Measurements from ENCODE around the gene TAOK3.
"Not testable (repeated sequence)": the region's sequence is repeated elsewhere in the genome, so short reads cannot be mapped to it uniquely, and the experiment has no call there.

The TAOK3 gene

DNA sequence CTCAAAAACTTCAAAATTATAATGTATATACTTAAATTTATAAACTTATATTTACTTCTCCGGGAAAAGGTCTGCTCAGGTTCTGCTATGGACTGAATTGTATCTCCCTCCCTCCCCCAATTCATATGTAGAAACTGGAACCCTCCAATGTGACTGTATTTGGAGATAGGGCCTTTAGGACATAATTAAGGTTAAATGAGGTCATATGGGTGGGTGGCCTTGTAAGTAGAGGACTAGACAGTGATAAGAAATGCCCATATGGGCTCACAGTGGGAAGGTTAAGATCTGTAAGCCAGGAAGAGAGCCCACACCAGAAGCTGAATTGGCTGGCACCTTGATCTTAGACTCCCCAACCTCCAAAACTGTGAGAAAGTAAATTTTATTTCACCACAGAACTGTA lies 84.5 kb downstream of the TAOK3 start:
- DNase-seq = no peak

DNA sequence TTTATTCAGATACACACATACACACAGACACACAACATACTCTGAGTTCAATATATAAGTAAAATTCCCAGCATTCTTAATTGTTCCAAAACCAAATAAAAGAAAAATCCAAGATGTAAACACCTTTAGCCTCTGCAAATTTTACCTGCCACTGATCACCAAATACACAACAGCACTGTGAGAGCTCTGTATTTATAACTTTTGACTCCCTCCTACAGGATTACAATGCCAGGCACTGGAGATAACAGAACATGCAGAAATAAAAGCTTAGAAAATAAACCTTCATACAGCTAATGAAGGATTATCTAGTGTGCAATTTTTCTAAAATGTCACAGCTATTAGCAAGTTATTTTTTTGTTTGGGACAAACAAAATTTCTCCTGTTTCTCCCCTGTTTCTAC lies 85.0 kb downstream of the TAOK3 start:
- DNase-seq = no peak

DNA sequence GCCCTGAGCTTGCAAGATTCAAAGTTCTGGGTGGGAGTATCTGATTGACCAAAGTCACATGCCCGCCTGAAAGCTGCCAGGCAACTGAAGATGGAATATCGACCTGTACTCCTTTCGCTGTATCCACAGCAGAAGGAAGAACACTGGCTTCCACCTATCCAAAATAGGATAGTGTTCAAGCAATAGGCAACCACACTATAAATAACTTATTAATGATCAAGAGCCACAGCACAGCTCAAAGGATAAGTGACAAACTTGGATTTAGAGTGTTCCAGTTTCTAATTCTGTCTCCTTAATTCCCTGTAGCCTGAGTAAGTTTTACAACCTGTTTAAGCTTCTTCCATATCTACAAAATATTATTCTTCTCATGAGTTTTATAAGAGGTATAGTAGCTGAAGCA lies 89.9 kb downstream of the TAOK3 start:
- DNase-seq = no peak

DNA sequence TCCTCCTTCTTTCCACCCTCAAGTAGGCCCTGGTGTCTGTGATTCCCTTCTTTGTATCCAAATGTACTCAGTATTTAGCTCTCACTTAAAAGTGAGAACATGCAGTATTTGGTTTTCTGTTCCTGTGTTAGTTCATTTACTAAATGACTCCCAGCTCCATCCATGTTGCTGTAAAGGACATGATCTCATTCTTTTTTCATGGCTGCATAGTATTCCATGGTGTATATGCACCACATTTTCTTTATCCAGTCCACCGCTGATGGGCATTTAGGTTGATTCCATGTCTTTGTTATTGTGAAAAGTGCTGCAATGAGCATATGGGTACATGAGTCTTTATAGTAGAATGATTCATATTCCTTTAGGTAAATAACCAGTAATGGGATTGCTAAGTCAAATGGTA lies 94.4 kb downstream of the TAOK3 start:
- not testable (repeated sequence) for DNase-seq

DNA sequence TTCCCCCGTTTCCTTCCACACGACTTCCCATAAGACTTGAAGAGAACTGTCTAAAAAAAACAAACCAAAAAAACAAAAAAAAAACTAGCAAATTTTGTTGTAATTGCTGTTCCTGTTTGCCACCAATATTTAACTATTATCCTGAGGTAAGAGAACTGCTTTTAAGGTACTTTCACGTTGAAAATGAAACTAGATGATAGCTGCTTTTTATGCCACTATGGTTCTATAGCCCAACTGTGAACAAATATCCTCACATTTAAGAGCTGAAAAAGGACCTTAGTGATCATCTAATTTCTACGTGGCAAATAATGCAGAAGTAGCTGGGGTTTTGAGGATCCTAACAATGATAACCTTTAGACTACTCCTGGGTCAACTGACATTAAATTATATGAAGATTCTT lies 98.6 kb downstream of the TAOK3 start:
- DNase-seq = no peak

DNA sequence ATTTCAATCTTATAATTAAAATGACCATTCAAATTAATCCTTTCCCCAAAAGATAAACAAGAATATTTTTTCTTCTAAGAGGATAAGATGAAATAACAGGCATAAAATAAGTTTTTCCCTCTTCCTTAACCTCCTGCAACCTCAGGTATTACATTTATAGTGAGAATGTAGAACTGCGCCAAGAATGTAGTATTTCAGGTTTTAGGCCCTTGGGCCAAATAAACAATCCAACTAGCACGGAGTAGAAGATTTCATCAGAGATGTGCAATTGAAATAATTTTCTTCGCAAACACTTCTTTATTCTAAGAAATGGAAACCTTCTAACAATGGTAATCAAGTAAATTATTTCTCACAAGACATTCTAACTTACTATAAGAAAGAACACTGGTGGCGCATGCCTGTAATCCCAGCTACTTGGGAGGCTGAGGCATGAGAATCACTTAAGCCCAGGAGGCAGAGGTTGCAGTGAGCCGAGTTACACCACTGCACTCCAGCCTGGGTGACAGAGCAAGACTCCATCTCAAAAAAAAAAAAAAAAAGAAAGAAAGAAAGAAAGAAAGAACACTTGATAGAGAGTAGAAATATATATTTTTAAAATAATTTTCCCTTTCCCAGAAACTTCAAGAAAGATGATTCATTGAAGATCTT lies 100.8 kb downstream of the TAOK3 start:
- no peak for DNase-seq

DNA sequence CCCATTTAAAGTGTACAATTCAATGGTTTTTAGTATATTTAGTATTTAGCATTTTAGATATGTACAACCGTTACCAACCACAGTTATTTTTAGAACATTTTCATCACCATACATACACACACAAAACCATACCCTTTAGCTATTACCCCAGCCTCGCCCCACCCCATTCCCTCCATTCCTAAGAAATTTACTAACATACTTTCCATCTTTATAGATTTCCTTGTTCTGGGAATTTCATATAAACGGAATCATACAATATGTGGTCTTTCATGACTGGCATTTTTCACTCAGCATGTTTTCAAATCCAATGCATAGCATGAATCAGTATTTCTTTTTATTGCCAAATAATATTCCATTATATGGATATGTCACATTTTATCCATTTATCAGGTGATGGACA lies 101.5 kb downstream of the TAOK3 start:
- DNase-seq = no peak

DNA sequence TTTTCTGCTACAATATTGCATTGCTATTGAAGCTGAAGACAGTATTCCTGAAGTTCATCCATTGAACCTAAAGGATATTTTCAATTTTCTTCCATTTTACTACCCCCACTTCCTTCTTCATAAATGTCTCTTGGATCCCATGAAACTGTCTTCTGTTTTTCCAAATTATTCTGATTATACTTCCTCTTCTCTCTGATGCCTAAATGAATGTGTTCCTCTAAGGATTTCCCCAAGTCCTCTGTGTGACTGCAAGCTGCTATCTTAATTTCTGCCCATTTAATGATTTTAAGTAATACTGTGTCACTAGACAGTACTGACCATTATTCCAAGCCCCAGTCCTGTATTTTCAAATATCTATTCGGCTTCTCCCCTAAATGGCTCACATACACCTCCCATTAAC lies 102.9 kb downstream of the TAOK3 start:
- DNase-seq = no peak

DNA sequence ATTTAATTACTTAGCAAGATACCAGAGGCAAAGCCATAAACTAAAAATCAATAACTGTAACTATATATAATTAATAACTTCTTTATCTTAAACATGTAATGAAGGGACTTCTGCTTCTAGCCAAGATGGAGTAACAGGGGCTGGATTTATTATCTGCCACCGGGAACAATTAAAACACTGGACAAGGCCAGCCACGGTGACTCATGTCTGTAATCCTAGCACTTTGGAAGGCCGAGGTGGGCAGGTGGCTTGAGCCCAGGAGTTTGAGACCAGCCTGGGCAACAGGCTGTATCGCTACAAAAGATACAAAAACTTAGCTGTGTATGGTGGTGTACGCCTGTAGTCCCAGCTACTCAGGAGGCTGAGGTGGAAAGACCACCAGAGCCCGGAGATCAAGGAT lies 113.6 kb downstream of the TAOK3 start:
- no peak for DNase-seq

DNA sequence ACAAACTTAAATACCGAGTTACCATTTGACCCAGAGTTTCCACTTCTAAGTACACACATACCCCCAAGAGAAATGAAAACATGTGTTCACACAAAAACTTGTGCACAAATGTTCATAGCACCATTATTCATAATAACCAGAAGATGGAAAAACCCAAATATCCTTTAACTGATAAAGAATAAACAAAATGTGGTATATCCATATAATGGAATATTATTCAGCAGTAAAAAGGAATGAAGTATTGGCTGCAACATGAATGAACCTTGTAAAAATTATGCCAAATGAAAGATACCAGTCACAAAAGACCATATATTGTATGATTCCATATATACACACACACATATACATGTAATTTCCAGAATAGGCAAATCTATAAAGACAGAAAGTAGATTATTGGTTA lies 116.4 kb downstream of the TAOK3 start:
- no peak for DNase-seq

DNA sequence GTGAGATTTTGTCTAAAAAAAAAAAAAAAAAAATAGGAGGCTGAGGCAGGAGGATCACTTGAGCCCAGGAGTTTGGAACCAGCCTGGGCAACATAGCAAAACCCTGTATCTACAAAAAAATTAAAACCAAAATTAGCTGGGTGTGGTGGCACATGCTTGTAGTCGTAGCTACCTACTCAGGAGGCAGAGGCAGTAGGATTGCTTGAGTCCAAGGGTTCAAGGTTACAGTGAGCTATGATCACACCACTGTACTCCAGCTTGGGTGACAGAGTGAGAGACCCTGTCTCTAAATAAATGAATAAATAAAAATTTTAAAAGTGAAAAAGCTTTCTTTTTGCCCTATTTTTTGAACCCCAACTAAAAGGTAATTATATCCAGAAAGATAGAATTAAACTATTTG lies 123.2 kb downstream of the TAOK3 start:
- no peak for DNase-seq

DNA sequence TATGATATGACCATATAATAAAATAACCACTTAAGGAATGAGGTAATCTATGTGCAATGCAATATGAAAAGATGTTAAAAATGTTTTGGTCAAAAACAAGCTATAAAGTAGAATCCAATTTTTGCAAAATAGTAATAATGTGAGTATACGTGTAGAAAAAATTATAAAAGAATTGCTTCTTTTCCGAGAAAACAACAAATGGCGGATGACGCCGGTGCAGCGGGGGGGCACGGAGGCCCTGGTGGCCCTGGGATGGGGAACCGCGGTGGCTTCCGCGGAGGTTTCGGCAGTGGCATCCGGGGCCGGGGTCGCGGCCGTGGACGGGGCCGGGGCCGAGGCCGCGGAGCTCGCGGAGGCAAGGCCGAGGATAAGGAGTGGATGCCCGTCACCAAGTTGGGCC lies 126.8 kb downstream of the TAOK3 start:
- DNase-seq = not testable (repeated sequence)

DNA sequence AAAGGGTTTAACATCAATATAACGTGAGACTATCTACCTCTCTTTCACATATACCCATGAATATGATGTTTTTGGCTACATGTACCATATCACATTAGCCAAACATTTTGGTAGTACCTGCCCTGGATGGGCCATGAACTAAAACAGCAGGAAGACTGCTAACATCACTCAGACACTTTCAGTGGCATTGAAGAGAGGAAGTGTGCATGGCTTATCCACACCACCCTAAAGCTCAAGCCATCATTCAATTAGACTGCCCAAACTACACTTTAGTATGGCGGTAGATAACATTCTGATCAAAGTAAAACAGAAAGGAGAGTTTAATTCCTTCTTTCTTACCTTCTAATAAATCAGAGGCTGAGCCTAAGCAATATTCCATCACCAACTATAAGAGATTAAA lies 133.8 kb downstream of the TAOK3 start:
- no peak for DNase-seq

DNA sequence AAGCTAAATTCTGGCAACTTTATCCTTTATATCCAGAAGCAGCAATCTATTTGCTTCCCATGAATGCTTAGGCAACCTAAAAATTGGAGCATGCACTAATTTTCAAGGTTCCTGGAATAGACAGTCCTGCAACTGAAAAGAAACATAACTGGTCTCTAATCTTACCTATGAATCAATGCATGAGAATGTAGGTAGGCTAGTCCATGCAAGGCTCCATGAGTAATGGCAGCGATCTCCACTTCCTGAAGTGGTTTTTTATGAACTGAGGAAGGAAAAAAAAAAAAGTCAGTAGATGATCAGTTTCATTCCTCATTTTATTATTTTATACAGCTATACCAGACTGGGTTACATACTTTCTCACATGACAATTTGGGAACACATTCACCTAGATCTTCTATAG lies 134.8 kb downstream of the TAOK3 start:
- DNase-seq = no peak

DNA sequence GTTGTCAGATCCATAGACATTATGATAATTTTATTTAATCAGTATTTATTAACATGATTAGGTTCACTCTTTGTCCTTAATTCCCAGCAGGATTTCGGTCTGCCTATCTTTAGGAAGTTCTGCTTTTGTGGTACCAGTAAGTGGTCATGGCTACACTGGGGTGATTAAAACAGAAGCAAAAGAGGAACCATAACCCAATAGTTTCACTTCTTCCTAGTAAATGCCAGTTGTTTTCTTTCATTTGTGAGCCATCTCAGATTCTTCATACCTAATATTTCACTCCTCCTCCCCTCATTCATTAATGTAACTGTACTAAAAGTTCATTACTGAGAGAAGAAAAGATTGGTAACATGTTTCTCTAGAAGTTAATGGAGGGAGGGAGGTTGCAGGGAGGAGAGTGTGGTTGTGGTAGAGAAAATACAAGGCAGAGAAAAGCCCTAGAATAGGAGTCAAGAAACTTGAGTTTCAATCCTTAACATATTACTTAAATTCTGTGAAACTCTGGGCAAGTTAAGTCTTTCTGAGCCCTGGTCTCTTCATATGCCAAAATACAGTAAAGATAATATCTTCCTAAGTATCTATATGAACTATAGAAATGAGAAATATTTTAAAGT lies 135.5 kb downstream of the TAOK3 start:
- peak; percentile 2 for DNase-seq

DNA sequence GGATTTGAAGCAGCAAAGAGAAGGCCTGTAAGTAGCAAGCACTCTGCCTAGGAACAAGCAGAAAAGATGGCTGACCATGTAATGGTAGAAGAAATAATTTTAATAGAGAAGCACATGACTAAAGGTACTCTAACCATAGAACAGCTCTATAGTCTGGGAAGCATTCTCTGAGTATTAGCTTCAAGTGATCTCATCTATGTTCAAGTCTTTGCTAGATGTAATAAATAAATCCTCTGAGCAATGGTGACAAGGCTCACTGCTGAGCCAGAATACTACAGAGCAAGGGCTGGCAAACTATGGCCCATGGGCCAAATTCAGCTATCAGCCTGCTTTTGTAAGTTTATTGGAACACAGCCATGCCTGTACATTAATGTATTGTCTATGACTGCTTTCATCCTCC lies 152.0 kb downstream of the TAOK3 start:
- no peak for DNase-seq

DNA sequence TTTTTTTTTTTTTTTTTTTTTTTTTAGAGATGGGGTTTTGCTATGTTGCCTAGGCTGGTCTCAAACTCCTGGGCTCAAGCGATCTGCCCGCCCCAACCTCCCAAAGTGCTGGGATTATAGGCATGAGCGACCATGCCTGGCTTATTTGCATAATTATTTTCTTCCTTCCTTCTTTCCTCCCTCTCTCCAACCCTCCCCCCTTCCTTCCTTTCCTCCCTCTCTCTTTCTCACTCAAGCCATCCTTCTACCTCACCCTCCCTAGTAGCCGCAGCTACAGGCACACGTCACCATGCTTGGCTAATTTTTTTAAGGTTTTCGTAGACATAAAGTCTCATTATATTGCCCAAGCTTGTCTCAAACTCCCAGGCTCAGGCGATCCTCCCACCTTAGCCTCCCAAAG lies 152.9 kb downstream of the TAOK3 start:
- DNase-seq = no peak

DNA sequence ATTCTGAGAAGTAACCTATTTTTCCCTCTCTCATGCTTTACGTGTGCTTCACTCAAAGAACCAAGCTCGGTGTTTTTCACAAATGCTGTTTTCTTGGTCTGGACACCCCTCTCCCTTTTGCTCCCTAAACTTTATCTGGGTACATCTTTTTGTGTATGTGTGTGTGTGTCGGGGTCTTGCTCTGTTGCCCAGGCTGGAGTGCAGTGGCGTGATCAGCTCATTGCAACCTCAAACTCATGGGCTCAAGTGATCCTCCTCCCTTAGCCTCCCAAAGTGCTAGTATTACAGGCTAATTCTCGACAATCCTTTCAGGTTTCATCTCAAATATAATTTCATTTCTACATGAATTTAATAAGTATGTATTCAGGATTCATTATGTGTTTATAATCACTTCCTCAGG lies 153.6 kb downstream of the TAOK3 start:
- DNase-seq = no peak

DNA sequence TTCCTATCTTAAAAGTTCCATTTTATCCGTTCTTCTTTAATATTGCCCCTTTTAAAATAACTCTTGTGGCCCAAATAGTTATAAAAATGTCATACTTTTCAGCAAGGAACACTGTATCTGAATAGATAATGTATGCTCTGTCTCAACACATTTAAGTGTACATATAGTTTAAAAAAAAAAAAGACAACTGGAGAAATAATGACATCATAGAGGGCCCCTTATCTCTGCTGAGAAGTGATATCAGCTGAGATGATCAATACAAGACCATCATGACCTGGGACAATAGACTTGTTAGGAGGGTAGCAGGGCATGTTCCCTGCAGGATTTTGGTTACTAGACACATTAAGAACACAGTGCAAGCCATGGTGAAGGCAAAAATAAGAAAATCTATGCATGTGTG lies 159.3 kb downstream of the TAOK3 start:
- DNase-seq = no peak

DNA sequence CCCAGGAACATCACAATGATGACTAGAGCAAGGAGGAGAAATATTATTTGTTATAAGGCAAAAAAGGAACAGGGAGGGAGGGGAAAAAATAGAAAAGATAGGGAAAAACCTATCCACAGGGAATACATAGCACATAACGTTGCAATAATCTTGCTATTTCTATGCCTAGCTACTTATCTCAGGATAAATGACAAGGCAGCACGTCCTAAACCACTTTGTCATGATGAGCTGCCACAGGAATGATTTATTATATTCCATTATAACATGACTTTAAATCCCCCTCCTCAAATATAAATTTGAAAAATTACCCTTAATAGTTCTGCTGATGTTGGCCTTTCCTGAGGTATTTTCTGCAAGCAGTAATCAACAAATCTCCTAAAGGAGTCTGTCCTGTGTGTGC lies 160.1 kb downstream of the TAOK3 start:
- DNase-seq = no peak

DNA sequence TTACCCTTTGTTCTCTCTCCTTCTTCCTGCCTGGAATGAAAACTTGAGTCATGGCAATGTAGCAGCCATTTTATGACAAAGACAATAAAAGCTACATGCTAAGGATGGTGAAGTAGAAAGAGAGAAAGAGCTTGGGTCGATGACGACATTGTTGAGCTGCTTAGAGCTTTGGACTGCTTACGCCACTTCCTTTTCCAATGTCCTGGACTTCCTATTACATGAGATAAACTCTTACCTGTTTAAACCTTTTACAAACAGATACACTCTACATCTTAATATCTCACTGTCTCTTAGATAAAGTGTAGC lies 166.6 kb downstream of the TAOK3 start:
- DNase-seq = no peak

DNA sequence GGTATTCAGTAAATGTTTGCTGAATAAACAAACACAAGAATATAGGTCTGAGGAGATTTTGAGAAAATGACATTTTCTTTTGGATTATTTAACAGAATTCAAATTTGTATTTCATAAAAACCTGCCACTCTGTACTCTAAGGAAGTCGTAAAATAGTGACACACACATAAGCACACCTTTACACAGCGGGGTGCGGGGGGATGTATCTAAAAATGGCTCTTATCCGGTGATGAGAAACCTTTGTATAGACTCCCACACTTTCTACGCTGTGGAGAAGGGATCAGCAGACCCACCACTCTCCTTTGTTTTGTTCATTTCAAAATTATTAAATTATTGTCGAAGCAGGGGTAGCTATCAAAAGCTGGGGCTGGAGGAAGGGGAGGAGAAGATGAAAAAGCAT lies 178.7 kb downstream of the TAOK3 start:
- DNase-seq = no peak

DNA sequence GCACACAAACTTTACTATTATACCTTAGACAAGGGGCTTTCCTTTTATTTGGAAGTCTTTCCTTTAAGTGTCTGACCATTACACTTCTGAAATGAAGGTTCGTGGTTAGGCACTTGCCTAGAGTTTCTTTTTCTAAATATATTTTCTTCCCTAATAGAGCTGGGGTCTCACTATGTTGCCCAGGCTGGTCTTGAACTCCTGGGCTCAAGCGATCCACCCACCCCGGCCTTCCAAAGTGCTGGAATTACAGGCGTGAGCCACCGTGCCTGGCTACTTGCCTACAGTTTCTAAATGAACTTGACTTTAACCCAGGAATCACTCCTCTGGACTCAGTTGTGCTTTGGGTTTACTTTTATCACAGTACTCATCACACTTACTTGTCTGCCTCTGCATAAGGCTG lies 179.2 kb downstream of the TAOK3 start:
- no peak for DNase-seq

DNA sequence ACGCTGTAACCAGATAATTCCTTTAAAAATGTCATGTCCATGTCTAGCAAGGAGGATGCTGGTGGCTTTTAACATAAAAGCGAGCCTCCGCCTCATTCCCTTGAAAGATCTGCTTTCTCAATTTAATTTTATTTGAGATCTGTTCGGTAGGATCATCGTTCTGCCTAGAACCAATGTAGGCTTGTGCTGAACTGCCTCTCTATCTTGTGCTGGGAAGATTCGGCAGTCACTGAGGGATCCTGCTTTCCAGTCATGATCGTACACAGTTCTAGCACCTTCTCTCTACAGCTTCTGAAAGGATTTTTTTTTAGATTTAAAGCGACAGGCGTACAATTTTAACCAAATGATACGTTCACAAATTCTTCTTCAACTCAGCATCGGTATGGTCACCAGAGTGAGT lies 182.4 kb downstream of the TAOK3 start:
- DNase-seq = no peak

DNA sequence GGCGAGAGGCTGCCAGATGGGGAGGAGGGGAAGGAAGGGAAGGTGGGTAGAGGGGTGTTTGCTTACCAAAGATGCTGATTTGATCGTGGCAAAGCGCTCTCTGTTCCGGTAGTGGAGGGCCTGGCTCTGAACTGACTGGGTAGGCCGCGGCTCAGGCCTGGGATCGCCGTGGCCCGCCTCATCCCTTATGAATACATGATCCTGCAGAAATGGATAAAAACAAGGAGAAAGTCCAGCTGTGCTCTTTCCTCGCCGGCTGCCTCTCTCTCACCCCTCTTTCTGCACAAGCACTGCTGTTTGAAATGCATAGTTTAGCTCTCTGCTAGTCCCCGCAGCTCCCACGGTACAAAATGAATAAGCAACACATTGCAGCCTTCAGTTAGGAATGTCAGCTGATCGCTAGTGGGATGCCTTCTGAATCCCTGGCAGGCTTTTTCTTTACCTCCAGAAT lies 182.9 kb downstream of the TAOK3 start:
- DNase-seq = no peak
